ENCODE data around the gene ACER3.
"Not testable (repeated sequence)": the region's sequence is repeated elsewhere in the genome, so short reads cannot be mapped to it uniquely, and the experiment has no call there.

Gene ACER3

GRCh38 chr11:76860539-76861475, at the start of gene ACER3:
ACER3 (plus strand) TSS chr11:76860918; CDS start chr11:76860977, 59 bp downstream.
- in situ Hi-C loops (cut with MboI; ENCODE audit: low sequenced_read_pairs), result no loop called here

- in situ Hi-C loops (cut with MboI; ENCODE audit: low sequenced_read_pairs), result loop anchor here (10.0 kb wide), 1 partner anchor 104 kb away; no protein-coding TSS in a partner anchor
Measured at GRCh38 chr11:76811259-76811658, 49.5 kb upstream of the ACER3 start.

GRCh38 chr11:76814414-76814813, 46.3 kb upstream of the ACER3 start:
- in situ Hi-C loops (cut with MboI; ENCODE audit: low sequenced_read_pairs), result loop anchor here (10.0 kb wide), 1 partner anchor 100 kb away; no protein-coding TSS in a partner anchor

- in situ Hi-C loops (cut with MboI; ENCODE audit: low sequenced_read_pairs), result loop anchor here (10.0 kb wide), 1 partner anchor 99 kb away; no protein-coding TSS in a partner anchor
Measured at GRCh38 chr11:76815678-76816077, 45.0 kb upstream of the ACER3 start.

- in situ Hi-C loops (cut with MboI; ENCODE audit: low sequenced_read_pairs), result no loop called here
Measured at GRCh38 chr11:76820184-76820566, 40.5 kb upstream of the ACER3 start.

- in situ Hi-C loops (cut with MboI; ENCODE audit: low sequenced_read_pairs), result not testable (repeated sequence)
Measured at GRCh38 chr11:76821396-76821795, 39.3 kb upstream of the ACER3 start.

- in situ Hi-C loops (cut with MboI; ENCODE audit: low sequenced_read_pairs), result no loop called here
Measured at GRCh38 chr11:76822406-76822805, 38.3 kb upstream of the ACER3 start.

GRCh38 chr11:76823481-76824028, 37.2 kb upstream of the ACER3 start:
- in situ Hi-C loops (cut with MboI; ENCODE audit: low sequenced_read_pairs), result no loop called here

GRCh38 chr11:76824083-76824939, 36.4 kb upstream of the ACER3 start:
- in situ Hi-C loops (cut with MboI; ENCODE audit: low sequenced_read_pairs), result no loop called here

- in situ Hi-C loops (cut with MboI; ENCODE audit: low sequenced_read_pairs), result no loop called here
Measured at GRCh38 chr11:76824980-76825725, 35.6 kb upstream of the ACER3 start.

- in situ Hi-C loops (cut with MboI; ENCODE audit: low sequenced_read_pairs), result no loop called here
Measured at GRCh38 chr11:76825726-76826396, 34.9 kb upstream of the ACER3 start.

GRCh38 chr11:76826508-76826907, 34.2 kb upstream of the ACER3 start:
- in situ Hi-C loops (cut with MboI; ENCODE audit: low sequenced_read_pairs), result not testable (repeated sequence)

GRCh38 chr11:76827005-76827404, 33.7 kb upstream of the ACER3 start:
- in situ Hi-C loops (cut with MboI; ENCODE audit: low sequenced_read_pairs), result not testable (repeated sequence)

- in situ Hi-C loops (cut with MboI; ENCODE audit: low sequenced_read_pairs), result no loop called here
Measured at GRCh38 chr11:76830639-76831327, 29.9 kb upstream of the ACER3 start.

GRCh38 chr11:76831686-76832310, 28.9 kb upstream of the ACER3 start:
- in situ Hi-C loops (cut with MboI; ENCODE audit: low sequenced_read_pairs), result no loop called here

GRCh38 chr11:76832361-76832760, 28.4 kb upstream of the ACER3 start:
- in situ Hi-C loops (cut with MboI; ENCODE audit: low sequenced_read_pairs), result no loop called here

GRCh38 chr11:76834151-76834550, 26.6 kb upstream of the ACER3 start:
- in situ Hi-C loops (cut with MboI; ENCODE audit: low sequenced_read_pairs), result no loop called here

GRCh38 chr11:76835036-76835435, 25.7 kb upstream of the ACER3 start:
- in situ Hi-C loops (cut with MboI; ENCODE audit: low sequenced_read_pairs), result no loop called here
